Loucy (cell line): ENCODE measurements around the gene ZBTB20.

ENCODE experiments used
- H2AFZ ChIP-seq: fragments of 200-600 bp; sonication (generic); 2 replicates; pipeline ENCODE4 v1.6.0; 2016; ENCODE audit warnings: antibody characterized with exemption, mild to moderate bottlenecking, low read length, moderate library complexity
- H3F3A ChIP-seq: fragments of 200-600 bp; 2 replicates; pipeline ENCODE4 v1.6.0; 2016; ENCODE audit warnings: antibody characterized with exemption, low read depth, mild to moderate bottlenecking
- H3K27me3 ChIP-seq: fragments of 200-600 bp; sonication (generic); 2 replicates; pipeline ENCODE4 v1.6.1; 2014; ENCODE audit warnings: low read length, mild to moderate bottlenecking; ENCODE audit not compliant: insufficient read depth, poor library complexity, severe bottlenecking
- H3K36me3 ChIP-seq: fragments of 200-600 bp; sonication (generic); 2 replicates; pipeline ENCODE4 v1.6.1; 2016; ENCODE audit warnings: low read length; ENCODE audit not compliant: insufficient read depth
- H3K4me1 ChIP-seq: fragments of 200-600 bp; sonication (generic); 2 replicates; pipeline ENCODE4 v1.5.1; 2014; ENCODE audit warnings: low read length, mild to moderate bottlenecking; ENCODE audit not compliant: insufficient read depth, poor library complexity, severe bottlenecking
- H3K4me2 ChIP-seq: fragments of 200-600 bp; sonication (generic); 2 replicates; pipeline ENCODE4 v1.6.0; 2014; ENCODE audit warnings: antibody characterized with exemption, low read length, low read depth, mild to moderate bottlenecking; ENCODE audit not compliant: poor library complexity, severe bottlenecking
- H3K4me3 ChIP-seq: fragments of 200-600 bp; sonication (generic); 2 replicates; pipeline ENCODE4 v1.5.1; 2014; ENCODE audit warnings: low read length, mild to moderate bottlenecking, mixed read lengths; ENCODE audit not compliant: poor library complexity, severe bottlenecking
- H3K79me2 ChIP-seq: fragments of 200-600 bp; sonication (generic); 2 replicates; pipeline ENCODE4 v1.6.1; 2014; ENCODE audit warnings: low read length; ENCODE audit not compliant: insufficient read depth
- H3K9ac ChIP-seq: fragments of 200-600 bp; sonication (generic); 2 replicates; pipeline ENCODE4 v1.6.0; 2014; ENCODE audit warnings: mild to moderate bottlenecking, low read depth, low read length, moderate library complexity; ENCODE audit not compliant: poor library complexity, severe bottlenecking
- H3K9me2 ChIP-seq: fragments of 200-600 bp; sonication (generic); replicated peaks from 2 replicates; pipeline ENCODE4 v1.6.1; 2016; ENCODE audit warnings: low read depth, low read length, mixed read lengths
- H3K9me3 ChIP-seq: fragments of 200-600 bp; sonication (generic); 2 replicates; pipeline ENCODE4 v1.6.1; 2014; ENCODE audit warnings: mild to moderate bottlenecking, antibody characterized with exemption, low read length, low read depth; ENCODE audit not compliant: insufficient read depth
- H4K20me1 ChIP-seq: fragments of 200-600 bp; sonication (generic); 2 replicates; pipeline ENCODE4 v1.6.0; 2014; ENCODE audit warnings: antibody characterized with exemption, low read length, mild to moderate bottlenecking; ENCODE audit not compliant: insufficient read depth, poor library complexity, severe bottlenecking
- CTCF ChIP-seq: fragments of 200-600 bp; sonication (generic); conservative IDR thresholded peaks from 2 replicates; pipeline ENCODE4 v1.5.1; 2014; ENCODE audit warnings: mild to moderate bottlenecking, antibody characterized with exemption, low read length
- EZH2phosphoT487 ChIP-seq: fragments of 200-600 bp; IDR thresholded peaks from 2 replicates; pipeline ENCODE4 v1.6.1; 2018; ENCODE audit warnings: antibody characterized with exemption, mild to moderate bottlenecking, moderate library complexity, borderline replicate concordance

Gene ZBTB20

DNA sequence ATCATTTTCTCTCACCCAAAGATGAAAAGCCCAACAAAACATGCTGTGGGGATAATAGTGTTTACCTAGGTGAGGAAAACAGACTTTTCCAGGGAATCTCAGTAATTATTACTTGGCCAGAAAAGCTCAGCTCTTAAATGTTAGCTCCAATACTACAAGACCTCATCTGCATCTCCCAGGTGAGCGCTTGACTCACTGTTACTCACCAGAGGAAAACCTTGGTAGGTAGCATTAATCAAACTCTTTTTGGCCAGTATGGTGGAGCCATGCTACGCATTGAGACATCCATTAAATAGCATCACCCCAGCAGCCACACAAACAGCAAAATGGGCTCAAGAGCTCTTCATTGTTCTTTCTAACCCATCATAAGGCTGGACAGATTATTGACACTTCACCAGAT lies 754.3 kb downstream of the ZBTB20 start:
- no peaks in the 10 kb centered on the region for H3F3A ChIP-seq
- no peak overlapping the region for H3K4me3 ChIP-seq
- H3K9me3 ChIP-seq = no peaks in the 10 kb centered on the region
- no peaks in the 10 kb centered on the region for H3K4me1 ChIP-seq
- no peak overlapping the region for H3K9ac ChIP-seq
- no peaks in the 10 kb centered on the region for H3K9me2 ChIP-seq
- H3K4me2 ChIP-seq = no peak overlapping the region
- H3K36me3 ChIP-seq = peaks cover 8% of the 10 kb centered on the region; the same call in 1 of the 2 replicates
- H2AFZ ChIP-seq = no peak overlapping the region
- TF ChIP-seq CTCF = no peak
- no peak for TF ChIP-seq EZH2phosphoT487
- H3K79me2 ChIP-seq = no peaks in the 10 kb centered on the region
- no peaks in the 10 kb centered on the region for H4K20me1 ChIP-seq
- H3K27me3 ChIP-seq = no peaks in the 10 kb centered on the region

DNA sequence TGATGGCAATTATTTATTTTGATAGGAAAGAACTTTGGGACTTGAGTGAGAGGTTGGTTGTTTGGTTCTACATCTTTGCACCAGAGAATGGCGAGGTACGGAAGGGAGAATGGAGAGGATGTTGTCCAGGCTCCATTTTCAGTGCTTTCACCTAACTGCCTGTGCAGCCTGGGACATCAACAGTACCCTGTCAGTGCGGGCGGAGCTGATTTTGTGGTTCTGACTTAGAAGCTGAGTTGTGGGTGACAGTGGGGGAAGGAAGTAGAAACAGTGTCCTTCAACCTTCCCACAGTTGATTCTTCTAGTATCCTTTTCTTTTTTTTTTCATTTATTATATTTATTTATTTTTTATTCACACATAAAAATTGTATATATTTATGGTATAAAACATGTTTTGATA lies 757.9 kb downstream of the ZBTB20 start:
- Histone ChIP-seq H3K4me2 (no peak overlapping the region), H3K79me2 (no peaks in the 10 kb centered on the region), H3K9ac (no peak overlapping the region), H3K27me3 (no peaks in the 10 kb centered on the region), H3K9me3 (no peaks in the 10 kb centered on the region), H3K4me1 (peaks cover 3% of the 10 kb centered on the region), H3K9me2 (no peaks in the 10 kb centered on the region), H3F3A (no peaks in the 10 kb centered on the region), H3K36me3 (peaks cover 8% of the 10 kb centered on the region; the same call in 1 of the 2 replicates), H3K4me3 (no peak overlapping the region), H2AFZ (no peak overlapping the region), H4K20me1 (no peaks in the 10 kb centered on the region)
- TF ChIP-seq CTCF (no peak), EZH2phosphoT487 (no peak)

- no peaks in the 10 kb centered on the region for H3K79me2 ChIP-seq
- H3K27me3 ChIP-seq = no peaks in the 10 kb centered on the region
- H2AFZ ChIP-seq = peak overlapping the region; percentile 76; the same call in 1 of the 2 replicates
- peaks cover 6% of the 10 kb centered on the region for H3K4me1 ChIP-seq
- H3K4me3 ChIP-seq = no peak overlapping the region
- H3F3A ChIP-seq = no peaks in the 10 kb centered on the region
- H4K20me1 ChIP-seq = no peaks in the 10 kb centered on the region
- peaks cover 17% of the 10 kb centered on the region; the same call in 1 of the 2 replicates for H3K36me3 ChIP-seq
- no peak overlapping the region for H3K4me2 ChIP-seq
- H3K9me2 ChIP-seq = no peaks in the 10 kb centered on the region
- no peaks in the 10 kb centered on the region for H3K9me3 ChIP-seq
- TF ChIP-seq EZH2phosphoT487 (no peak), CTCF (no peak)
- peak overlapping the region; percentile 18 for H3K9ac ChIP-seq
Measured at GRCh38 chr3:114384558-114384903, 762.6 kb downstream of the ZBTB20 start.
